GM18511 (cell line): ENCODE measurements around the gene PIP5K1C.
"Not testable (repeated sequence)": the region's sequence is repeated elsewhere in the genome, so short reads cannot be mapped to it uniquely, and the experiment has no call there.

Experiments used
- ATAC-seq: cut with Tn5 transposase; IDR thresholded peaks from one replicate; pipeline ENCODE4 v1.9.1; 2021; ENCODE audit warnings: mild to moderate bottlenecking, moderate library complexity; ENCODE audit not compliant: unreplicated experiment

Gene PIP5K1C

GRCh38 chr19:3647102-3647501 lies 53.2 kb downstream of the PIP5K1C start:
- not testable (repeated sequence) for ATAC-seq

- ATAC-seq = no peak
These were observed 53.8 kb downstream of the PIP5K1C start for GRCh38 chr19:3646336-3647092.

- no peak for ATAC-seq
These were observed 54.5 kb downstream of the PIP5K1C start for GRCh38 chr19:3645726-3646125.

- ATAC-seq = no peak
These were observed 55.2 kb downstream of the PIP5K1C start for GRCh38 chr19:3645067-3645396.

GRCh38 chr19:3644351-3645066 lies 55.8 kb downstream of the PIP5K1C start:
- ATAC-seq = no peak

- ATAC-seq = no peak
These were observed 56.5 kb downstream of the PIP5K1C start for GRCh38 chr19:3643674-3644313.

GRCh38 chr19:3642987-3643673 lies 57.1 kb downstream of the PIP5K1C start:
- ATAC-seq = no peak

- no peak for ATAC-seq
These were observed 58.0 kb downstream of the PIP5K1C start for GRCh38 chr19:3642296-3642695.

GRCh38 chr19:3641515-3642269 lies 58.6 kb downstream of the PIP5K1C start:
- no peak for ATAC-seq

- ATAC-seq = no peak
These were observed 60.8 kb downstream of the PIP5K1C start for GRCh38 chr19:3639479-3639878.

- no peak for ATAC-seq
These were observed 61.8 kb downstream of the PIP5K1C start for GRCh38 chr19:3638208-3639193.

- ATAC-seq = no peak
These were observed 62.6 kb downstream of the PIP5K1C start for GRCh38 chr19:3637621-3638020.

GRCh38 chr19:3636962-3637361 lies 63.3 kb downstream of the PIP5K1C start:
- ATAC-seq = no peak

- no peak for ATAC-seq
These were observed 63.8 kb downstream of the PIP5K1C start for GRCh38 chr19:3636506-3636905.

GRCh38 chr19:3634496-3635045 lies 65.7 kb downstream of the PIP5K1C start:
- ATAC-seq = no peak

- ATAC-seq = no peak
These were observed 66.7 kb downstream of the PIP5K1C start for GRCh38 chr19:3633559-3633988.

- no peak for ATAC-seq
These were observed 67.3 kb downstream of the PIP5K1C start for GRCh38 chr19:3632739-3633558.

GRCh38 chr19:3632098-3632497 lies 68.2 kb downstream of the PIP5K1C start:
- ATAC-seq = no peak
